GM21717 (cell line): ENCODE data around the gene SMCHD1.

Source experiments
- ATAC-seq: cut with Tn5 transposase; IDR thresholded peaks from one replicate; pipeline ENCODE4 v1.9.1; 2021; ENCODE audit warnings: mild to moderate bottlenecking, moderate library complexity; ENCODE audit not compliant: unreplicated experiment

The SMCHD1 gene

DNA sequence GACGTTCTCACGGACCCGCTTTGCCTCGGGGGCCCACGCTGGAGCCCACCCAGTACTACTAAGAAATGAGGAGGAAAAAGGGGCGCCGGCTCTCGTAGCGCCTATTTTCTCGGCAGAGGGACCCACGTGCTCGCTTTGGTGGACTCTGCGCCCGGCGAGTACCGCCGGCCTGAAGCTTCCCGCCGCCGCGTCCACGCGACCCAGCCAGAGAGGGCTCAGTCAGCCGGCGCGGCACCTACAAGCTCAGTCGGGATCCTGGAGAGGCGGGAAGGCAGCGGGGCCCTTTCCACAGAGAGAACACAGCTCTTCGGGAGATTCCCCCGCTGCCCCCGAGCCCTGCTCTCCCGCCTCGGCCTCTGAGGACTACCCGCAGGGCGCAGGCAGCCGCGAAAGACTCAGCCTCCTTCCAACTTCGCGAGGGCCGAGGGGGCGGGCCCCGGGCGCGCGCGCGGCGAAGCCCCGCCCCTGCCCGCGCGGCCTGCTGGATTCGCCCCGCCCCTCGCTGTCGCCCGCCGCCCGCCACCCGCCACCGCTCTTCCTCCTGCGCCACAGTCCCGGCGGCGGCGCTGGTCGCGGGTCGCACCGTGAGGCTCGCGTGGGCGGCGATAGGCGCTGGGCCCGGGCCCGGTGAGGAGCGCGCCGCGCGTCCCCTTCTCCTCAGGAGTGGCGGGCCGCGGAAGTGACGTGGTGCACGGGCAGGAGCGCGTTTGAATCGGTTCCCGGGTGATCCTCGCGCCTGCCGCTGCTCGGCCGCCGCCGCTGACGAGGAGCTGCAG, at the start of gene SMCHD1:
Gene SMCHD1 (plus strand): TSS at position 549 of the 776 bp plus-strand sequence. CDS start 350 bp downstream, outside the sequence.
- peak; percentile 67 for ATAC-seq

DNA sequence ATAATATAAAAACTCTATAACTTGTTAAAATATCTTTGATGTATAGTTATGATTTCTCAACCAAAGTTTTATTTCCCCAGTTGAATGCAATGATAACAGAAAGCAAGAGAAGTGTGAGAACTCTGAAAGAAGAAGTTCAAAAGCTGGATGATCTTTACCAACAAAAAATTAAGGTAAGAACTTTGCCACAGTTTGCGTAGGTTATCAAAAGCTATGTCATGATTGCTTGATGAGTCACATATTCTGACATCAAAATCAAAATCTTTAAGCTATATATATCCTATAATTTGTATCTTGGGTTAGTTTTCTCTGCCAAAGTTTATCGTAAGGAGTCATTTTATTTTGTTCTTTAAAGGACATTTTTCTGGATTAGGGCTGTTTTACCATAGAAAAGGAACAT, 49.2 kb upstream of the SMCHD1 start:
- no peak for ATAC-seq

DNA sequence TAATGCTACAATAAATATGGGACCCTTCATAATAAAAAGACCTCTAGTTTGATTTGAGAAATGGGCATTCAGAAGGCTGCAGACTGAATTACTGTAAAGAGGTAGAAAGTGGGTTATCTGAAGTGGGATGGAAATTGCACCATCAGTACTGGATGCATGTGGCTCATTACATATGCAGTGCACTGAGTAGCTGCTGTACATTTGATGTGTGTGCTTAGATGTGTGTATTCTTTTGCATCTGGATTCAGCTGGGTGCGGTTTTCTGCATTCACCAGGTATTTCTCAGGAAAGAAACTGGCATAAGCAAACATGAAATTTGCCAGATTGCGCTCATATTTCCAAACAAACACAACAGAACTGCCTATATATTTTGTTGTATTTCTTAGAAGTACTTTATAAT, 45.9 kb upstream of the SMCHD1 start:
- no peak for ATAC-seq

DNA sequence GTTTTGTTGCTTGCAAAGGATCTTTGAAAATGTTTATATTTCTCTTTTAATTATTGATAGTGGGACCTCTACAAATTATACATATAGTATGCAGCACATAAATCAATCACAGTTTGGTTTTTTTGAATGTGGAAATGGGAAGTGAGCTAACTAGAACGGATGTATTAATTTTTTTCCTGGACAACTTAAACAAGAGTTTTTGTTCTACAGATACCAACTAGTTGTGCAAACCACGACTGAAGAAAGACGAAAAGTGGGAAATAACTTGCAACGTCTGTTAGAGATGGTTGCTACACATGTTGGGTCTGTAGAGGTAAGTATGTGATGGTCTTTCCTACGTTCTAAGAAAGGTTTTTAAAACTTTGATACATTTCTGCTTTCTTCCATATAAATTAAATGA, 45.0 kb upstream of the SMCHD1 start:
- no peak for ATAC-seq

DNA sequence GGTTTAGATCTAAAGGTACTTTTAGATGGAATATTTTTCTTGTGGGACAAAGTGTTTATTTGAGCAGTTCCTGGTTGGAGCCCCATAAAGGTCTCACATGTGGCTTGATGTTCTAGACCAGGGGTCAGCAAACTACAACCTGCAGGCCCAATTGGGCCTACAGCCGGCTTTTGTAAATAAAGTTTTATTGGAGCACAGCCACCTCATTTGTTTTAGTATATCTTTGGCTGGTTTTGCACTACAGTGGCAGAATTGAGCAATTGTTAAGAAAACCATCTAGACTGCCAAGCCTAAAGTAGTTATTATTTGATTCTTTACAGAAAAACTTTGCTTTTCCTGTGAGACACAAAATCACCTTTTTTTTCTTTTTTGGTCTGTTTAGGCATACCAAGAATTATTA, 42.5 kb upstream of the SMCHD1 start:
- ATAC-seq = no peak

DNA sequence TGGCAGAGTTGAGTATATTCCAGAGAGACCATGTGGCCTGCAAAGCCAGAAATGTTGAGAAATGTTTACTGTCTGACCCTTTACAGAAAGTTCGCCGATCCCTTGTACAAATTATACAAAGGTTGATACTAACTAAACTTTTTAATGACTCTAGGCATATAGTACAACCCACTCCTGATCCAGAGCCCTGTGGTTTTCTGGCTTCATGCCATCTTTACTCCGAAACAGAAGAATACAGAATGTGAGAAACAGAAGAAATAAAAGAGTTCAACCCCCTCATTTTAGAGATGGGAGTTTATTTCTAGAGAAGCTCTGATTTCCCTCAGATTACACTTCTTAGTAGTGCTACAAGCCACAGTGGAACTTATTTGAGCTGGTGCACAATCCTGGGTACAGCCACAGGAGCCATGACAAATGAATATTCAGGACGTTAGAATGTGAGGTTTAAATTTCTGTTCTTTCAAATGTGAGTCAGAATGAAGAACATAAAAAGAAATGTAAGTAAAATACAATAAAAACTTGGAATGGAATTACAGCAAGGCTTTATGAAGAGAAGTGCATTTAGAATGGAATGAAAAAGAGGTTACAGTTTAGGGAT, 38.0 kb upstream of the SMCHD1 start:
- no peak for ATAC-seq

DNA sequence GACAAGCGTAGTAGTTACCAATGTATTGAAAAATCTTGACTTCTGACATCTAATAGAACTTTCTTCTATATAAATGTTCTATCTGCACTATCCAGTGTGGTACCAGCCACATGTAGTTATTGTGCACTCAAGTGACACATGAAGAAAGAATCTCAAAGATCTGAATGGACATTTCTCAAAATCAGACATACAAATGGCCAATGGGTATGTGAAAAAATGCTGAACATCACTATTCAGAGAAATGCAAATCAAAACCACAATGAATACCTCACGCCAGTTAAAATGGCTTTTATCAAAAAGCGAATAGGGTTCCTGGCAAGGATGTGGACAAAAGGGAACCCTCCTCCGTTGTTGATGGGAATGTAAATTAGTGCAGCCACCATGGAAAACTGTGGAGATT, 37.5 kb upstream of the SMCHD1 start:
- no peak for ATAC-seq

DNA sequence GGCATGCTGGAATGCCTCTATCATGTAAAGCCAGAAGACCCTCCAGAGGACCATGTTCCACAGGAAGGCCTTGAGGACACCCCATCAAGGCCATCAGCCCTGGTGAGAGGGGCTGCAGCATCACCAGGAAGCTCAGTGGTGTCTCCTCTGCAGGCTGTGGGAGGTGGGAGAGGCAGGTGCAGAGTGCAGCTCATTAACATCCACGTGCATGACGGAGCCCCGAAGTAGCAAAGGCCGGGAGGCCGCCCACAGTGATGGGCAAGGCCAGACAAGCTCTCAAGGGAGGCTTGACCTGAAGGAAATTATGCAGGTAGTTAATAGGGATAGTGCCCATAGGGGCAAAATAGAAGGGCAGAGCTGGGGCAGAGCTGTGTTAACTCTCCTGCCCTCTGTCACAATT, 30.3 kb upstream of the SMCHD1 start:
- ATAC-seq = no peak

DNA sequence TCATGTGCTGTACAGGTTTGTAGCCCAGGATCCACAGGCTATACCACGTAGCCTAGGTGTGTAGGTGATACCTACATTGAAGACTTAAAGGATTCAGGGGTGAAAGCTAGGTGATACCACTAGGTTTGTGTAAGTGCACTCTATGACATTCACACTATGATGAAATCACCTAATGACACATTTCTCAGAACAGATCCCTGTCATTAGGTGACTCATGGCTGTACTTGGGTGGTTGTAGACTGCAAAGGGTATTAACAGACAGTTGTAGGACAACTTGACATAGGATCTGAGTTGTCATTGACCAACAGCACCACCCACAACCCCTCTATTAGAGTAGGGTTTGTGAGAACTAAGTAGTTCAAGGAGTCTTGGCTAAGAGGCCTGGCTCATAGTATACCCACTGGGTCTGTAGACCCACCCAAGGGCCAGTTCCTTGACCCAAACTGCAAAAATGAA, 27.7 kb upstream of the SMCHD1 start:
- ATAC-seq = peak; percentile 53

DNA sequence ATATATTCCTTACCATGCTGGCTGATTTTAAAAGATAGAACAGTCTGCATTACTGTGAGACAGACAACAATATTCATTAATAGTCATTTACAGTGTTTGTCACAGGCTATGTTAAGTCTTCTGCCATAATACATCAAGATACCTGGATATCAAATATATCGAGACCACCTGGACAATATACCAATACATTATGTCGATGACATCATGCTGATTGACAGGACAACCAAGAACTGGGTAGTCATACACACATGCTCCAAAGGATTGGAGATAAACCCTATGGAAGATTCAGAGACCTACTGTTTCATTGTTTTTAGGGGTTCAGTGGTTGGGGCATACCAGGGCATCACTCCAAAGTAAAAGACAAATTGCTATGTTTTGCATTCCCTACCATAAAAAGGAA, 26.5 kb upstream of the SMCHD1 start:
- ATAC-seq = no peak

DNA sequence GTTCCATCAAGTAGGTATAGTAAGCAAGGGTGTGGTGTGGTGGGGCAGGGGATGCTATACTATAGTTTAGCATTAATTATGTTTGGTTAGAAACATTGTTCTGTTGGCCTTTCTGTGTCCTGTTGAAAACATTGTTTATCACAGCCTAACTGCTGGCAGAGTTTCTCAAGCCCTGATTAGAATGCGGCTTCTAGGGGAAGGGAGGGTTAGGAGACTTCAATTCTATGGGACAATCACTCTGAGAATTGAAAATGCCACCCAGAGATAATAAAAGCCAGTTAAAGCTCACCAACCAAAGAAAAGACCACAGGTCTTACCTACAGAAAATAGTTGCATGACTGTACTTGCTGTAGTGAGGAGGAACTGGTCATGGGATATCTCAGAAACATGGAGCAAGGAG, 19.9 kb upstream of the SMCHD1 start:
- no peak for ATAC-seq

DNA sequence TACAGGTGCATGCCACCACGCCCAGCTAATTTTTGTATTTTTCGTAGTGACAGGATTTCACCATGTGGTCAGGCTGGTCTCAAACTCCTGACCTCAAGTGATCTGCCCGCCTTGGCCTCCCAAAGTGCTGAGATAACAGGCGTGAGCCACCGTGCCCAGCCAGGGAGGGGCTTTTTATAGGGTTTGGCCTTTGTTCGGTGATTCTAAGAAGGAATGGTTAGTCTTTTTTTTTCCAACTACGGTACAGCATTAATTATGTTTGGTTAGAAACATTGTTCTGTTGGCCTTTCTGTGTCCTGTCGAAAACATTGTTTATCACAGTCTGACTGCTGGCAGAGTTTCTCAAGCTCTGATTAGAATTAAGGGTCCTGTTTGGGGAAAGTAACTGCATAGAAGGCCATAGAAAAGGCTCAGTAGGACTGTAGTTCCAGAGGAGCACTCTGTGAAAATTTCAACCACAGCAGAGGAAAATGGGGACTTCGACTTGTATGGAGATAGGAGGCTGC, 19.3 kb upstream of the SMCHD1 start:
- peak; percentile 14 for ATAC-seq

DNA sequence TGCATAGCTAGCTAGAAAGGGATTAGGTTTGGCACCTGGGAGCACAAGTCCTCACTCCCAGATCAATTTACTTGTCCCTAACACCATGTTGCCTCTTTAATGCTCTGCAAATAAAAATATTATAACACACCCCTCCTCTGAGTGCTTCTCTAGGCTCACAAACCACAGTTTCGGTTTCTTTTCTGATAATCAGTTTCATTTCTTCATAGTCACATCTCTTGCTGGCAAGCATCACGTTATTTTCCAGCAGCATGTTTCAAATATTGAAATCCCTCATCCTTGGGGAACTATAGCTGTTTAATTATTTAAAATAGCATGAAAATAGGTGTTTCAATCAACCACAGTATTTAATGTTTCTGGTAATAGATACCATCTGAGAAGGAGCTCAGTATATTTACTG, 13.9 kb upstream of the SMCHD1 start:
- ATAC-seq = peak; percentile 68

DNA sequence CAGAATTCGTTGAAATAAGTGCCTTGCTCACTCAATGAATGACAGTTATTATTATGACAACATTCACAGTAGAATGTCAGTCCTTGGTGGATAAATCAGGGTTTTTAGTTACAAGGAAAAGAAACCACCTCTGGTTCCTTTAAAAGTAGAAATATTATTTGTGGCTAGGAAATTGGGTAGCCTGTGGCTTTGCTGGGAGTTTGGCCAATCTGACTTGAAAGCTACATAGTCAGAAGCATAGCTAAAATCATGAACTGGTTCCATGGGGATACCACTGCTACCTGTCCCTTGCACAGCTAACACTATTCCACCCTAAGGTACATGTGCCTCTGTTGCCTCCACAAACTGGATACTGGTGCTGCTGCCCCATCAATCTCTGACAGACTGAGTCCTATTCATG, 12.8 kb upstream of the SMCHD1 start:
- ATAC-seq = no peak

DNA sequence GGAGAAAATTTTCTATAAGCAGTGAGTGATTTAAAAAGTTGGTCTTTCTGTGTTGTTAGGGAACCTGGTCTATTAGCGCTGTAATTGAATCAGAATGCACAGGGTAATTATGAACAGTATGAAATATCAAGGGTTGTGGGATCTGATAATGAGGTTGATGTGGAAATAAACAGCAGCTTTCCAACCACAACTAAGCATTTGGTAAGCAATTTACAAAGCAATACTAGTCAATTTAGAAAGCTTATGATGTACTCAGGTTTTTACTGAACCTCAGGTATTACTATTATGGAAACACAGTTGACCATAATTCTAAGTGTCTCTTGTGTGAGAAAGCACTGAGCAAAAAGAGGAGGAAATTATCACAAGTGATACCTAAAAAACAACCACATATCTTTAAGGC, 11.0 kb upstream of the SMCHD1 start:
- no peak for ATAC-seq

DNA sequence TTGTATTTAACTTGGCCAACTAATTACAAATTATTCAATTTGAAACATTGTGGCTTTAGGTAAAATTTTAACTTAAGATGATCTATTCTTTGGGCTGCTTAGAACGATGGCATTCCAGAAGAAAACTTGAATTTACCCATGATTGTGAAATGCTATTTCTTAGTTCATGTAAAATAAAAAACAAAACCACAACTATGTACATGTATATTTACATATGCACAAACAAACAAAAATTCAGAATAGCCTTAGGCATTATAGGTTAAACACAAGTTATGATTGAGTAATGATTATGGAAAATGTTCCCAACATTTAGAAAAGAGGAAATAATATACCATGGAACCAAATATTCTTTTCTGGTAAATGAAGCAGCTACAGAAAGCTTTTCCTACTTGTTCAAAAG, 3.5 kb upstream of the SMCHD1 start:
- ATAC-seq = no peak

DNA sequence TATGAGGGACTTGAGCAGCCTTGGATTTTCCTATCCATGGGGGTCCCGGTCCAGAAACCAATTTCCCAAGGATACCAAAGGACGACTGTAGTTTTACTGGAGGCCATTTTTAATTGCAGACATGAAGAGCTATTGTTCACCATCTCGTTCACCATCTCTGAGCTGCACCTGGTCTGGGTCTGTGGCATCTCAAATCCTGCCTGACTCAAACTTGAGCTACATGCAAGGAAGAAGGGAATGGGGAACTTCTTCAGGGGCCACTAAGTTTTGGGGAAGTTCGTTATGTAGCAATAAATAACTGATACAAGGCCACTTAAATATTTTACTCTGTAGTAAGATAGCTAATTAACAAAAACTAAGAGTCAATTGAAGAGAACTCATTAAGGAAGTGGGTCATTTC, 2.1 kb upstream of the SMCHD1 start:
- no peak for ATAC-seq

DNA sequence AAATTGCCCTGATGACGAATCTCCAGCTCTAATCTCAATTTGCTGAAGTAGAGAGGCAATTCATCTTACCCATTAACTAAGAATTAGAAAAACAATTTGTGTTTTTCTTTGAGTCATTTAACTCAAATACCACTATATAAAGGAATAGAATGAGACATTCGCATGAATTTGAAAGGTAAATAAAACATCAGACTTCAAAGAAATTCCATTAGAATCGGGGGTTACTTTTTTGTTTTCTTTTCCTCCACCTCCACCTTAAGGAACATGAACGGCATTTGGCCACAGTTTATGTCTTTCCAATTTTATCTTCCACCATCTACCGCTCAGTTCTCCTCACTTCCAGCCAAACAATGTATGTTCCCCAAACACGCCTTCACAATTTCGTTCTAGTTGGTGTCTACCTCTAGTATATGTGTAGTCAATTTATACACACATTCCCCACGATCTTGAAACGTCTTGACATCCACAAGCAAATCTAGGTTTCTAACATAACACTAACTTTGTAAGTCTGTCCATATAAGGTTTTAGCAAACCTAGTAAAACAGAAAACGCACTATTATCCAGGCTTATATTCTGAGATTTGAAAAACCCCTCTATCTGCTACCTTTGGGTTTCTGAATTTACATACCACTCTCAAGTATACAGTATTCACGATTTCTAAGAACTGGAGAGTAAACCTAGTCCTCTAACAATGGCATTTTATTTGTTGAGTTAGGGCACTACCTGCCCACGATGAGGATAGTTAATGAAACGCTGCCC, 1.2 kb upstream of the SMCHD1 start:
- ATAC-seq = no peak

DNA sequence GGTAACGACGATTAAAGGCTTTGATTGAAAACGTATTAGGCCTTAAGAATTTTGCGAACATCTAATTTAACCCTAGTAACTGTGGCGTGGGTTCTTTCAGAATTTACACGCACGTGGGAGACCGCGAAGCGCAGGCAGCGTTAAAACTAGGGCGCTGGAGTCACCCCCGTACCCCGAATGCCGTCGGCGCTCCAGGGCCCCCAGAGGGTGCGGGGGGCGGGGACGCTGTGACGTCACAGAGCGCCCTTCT, 673 bp upstream of the SMCHD1 start:
- peak; percentile 39 for ATAC-seq

DNA sequence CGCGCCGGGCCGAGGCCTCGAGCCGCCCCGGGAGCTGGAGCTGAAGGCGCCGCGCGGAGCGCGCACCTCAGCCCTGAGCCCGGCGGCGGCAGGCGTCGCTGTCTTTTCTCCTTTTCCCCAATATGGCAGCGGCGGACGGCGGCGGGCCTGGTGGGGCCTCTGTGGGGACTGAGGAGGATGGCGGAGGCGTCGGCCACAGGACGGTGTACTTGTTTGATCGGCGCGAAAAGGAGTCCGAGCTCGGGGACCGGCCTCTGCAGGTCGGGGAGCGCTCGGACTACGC, 369 bp downstream of the SMCHD1 start:
- peak; percentile 20 for ATAC-seq

DNA sequence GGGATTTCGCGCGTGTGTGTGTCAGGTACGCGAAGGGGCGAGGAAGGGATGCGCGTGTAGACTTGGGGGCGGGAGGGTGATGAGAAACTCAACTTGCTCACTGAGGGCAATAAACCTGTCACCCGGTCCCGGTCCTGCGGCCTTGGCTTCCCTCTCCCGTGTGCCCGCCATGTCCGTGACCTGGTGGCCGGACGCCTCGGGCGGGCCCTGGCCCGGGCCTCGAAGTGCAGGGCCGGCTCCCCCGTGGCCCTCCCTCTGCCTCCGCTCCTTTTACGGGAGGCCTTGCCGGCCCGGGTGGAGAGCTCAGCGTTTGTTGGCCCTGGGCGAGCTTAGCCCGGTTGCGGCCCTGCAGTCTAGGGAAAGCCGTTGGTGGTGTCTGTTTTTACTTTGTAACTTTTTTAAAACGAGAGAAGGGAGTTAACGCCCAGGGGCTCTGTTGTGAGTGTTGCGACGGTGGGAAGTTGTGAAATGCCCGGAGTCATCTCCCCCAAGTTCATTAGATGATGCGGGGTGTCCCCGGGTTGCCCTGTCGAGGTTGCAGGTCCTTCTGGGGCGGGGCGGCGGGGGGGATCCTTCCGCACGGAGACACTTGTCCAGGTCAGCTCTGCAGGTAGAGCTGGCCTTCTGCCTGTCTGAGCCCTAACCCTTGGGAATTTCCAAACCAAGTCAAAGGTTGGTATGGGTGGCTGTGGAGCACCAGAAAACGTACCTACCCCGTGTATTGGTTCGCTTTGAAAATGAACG, 883 bp downstream of the SMCHD1 start:
- ATAC-seq = peak; percentile 13
